Panc1 (cell line): ENCODE results near the gene CLEC2D.

Experiments
- POLR2AphosphoS5 ChIP-seq: IDR thresholded peaks from 2 replicates; pipeline ENCODE4 v1.6.1; 2012; ENCODE audit warnings: mild to moderate bottlenecking, low read depth, low read length, moderate library complexity
- SIN3A ChIP-seq: IDR thresholded peaks from 2 replicates; pipeline ENCODE4 v1.6.1; 2012; ENCODE audit warnings: low read depth, mild to moderate bottlenecking, low read length, moderate library complexity, borderline replicate concordance; ENCODE audit not compliant: insufficient read depth
- TCF7L2 ChIP-seq: IDR thresholded peaks from 2 replicates; pipeline ENCODE4 v1.6.1; 2011; ENCODE audit warnings: mild to moderate bottlenecking, low read depth, low read length, inconsistent platforms
- TF ChIP-seq, protein P1 (sequence below): fragments of 450-650 bp; IDR thresholded peaks from 2 replicates; pipeline ENCODE4 v1.5.1; 2017; ENCODE audit warnings: mild to moderate bottlenecking

DNA sequence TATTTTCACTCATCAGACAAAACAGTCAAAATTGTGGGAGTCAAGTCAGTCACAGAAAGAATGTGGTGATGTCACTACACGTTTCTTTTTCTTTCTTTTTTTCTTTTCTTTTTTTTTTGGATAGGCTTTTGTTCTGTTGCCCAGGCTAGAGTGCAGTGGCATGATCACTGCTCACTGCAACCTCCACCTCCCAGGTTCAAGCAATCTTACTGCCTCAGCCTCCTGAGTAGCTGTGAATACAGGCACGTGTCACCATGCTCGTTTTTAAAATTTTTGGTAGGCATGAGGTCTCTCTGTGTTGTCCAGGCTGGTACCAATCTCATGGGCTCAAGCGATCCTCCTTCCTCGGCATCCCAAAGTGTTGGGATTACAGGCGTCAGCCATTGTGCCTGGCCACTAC, 61.1 kb downstream of the CLEC2D start:
- TF ChIP-seq, protein P1, sequence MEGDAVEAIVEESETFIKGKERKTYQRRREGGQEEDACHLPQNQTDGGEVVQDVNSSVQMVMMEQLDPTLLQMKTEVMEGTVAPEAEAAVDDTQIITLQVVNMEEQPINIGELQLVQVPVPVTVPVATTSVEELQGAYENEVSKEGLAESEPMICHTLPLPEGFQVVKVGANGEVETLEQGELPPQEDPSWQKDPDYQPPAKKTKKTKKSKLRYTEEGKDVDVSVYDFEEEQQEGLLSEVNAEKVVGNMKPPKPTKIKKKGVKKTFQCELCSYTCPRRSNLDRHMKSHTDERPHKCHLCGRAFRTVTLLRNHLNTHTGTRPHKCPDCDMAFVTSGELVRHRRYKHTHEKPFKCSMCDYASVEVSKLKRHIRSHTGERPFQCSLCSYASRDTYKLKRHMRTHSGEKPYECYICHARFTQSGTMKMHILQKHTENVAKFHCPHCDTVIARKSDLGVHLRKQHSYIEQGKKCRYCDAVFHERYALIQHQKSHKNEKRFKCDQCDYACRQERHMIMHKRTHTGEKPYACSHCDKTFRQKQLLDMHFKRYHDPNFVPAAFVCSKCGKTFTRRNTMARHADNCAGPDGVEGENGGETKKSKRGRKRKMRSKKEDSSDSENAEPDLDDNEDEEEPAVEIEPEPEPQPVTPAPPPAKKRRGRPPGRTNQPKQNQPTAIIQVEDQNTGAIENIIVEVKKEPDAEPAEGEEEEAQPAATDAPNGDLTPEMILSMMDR = no peak
- TF ChIP-seq POLR2AphosphoS5 = no peak
- TF ChIP-seq SIN3A = no peak
- TF ChIP-seq TCF7L2 = no peak
